CD4-positive, alpha-beta T cell treated with Interleukin-10 for 1 hour (primary cell): ENCODE results near the gene DYSF.

Experiments used
- DNase-seq: peaks from one replicate; pipeline ENCODE4 v3.0.0-alpha.2; 2020

DYSF gene

DNA sequence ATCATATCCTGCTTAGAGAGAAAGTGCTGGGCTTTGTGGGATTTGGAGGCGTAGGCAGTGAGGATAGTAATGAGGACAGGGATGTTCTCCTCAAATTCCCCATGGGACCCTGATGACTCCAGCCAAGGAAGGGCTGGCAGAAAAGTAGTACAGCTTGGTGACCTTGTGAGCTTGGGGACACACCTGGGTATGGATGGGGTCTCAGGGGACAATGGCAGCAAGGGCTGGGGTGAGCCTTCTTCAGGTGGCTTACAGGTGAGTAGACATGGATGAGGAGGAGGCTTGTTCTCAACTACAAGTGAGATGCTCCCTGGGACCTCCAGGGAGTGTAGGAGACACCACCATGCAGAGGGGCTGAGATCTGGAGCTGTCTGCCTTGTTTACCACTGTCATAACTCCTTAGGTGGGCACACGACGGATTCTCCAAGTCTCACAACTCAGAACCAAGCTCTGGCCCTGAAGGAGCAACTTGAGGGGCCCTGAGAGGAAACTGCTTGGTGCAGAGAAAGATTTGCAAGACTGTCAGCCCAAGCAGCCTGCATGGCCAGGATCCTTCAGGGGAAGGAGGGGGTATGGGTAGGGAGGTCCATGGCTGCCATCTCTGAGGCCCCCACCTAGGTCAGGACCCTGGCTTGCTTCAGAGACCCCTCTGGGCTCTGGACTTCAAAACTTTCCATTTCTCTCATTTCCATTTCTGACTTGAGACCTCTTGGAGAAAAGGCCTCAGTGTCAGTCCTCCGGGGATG lies 262.8 kb downstream of the DYSF start:
- DNase-seq, result no peak

DNA sequence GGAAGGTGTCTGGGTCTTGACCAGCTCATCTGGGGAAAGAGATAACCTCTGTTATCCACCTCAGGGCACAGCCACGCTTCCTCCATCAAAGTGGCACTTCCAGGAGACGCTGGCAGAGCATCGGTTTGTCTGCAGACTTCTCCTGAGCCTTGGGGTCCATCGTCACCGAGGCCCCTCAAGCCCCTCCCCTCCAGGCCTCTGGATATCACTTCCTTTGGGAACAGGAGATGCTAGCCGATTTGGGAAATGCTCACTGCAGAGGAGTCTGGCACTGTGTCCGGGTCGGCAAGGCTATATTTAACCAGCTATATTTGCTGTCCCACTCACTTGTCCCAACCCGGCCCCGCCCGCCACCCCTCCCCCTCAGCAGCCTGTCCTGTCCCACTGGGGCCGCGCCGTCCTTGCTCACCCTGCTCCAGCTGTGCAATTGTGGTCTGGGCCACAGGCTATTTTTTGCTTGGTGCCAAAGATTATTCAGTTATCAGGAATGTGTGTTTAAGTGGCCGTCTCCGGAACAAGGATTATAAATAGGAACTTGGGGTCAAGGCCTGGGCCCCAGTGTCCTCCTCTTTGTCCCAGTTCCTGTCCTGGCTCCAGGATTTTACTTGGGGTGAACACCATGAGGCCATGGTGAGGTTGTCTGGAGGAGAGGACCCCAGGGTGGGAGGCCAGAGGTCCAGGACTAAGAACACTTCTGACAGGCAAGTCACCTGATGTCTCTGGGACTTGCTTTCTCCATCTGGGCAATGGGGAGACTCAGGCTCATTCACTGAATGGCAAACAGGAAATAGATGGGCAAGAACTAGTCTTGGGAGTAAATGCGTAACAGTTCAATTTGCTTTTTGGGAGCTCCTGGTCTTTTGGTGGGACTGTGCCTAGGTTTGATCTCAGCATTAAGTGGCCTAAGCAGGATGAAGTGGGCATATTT lies 263.6 kb downstream of the DYSF start:
- no peak for DNase-seq

DNA sequence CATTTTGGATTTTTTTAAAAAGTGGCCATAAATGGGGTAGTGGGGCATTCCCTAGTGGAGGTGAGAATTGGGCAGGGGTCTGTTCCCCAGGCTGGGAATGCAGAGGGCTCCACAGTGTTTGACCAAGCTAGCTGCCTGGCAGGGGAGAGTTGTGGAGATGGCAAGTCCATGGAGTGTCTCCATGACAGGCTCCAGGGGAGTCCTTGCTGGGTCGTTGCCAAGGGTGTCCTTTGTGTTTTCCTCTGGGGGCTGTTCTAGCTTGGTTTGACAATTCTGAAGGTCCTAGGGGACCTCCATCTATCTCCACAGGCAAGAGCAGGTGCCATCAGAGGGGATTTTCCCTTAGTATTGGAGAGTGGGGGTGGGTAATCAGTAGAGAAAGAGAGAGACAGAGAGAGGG lies 265.3 kb downstream of the DYSF start:
- DNase-seq, result no peak

DNA sequence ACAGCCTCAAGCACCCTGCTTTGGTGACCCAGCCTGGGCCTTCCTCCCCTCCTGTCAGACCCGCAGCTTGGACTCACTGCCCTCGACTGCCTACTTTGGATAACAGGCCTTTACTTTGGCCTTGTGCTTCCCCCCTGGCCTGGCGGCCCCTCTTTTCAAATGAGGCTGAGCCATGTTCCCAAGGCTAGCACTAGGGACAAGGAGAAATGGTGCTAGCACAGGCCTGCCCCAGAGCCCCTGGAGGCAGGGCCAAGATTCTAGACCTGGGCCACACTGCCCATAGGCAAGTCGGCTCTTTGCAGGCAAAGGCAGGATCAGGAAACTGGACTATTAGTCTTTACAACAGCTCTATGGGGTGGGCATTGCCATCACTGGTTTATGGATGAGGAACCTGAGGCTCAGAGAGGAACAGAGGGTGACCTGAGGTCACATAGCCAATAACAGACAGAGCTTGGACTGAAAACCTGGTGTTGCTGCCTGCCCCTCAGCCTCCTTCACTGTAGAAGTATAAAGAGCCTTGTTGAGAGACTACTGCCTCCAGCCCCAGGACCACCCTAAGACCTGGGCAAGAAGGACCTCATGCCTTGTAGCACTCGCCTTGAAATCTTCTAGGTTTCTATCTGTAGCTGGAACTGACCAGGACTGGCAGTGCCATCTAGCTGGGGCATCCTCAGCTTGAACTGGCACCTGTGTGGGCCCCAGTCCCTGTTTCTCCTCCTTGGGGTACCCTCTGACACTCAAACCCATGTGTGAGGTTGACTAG lies 266.3 kb downstream of the DYSF start:
- DNase-seq, result no peak

DNA sequence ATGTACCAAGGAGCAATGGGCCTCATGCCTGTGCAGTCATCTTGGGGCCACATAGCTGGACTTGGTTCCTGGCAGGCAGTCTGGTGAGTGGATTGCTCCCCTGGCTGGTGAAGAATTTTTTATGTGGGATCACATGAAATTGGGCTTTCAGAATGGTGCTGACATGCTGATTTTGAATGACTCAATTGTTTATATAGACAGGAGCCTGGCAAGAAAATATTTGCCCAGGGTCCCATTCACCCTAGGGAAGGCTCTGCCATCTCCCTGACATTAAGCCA lies 266.9 kb downstream of the DYSF start:
- no peak for DNase-seq

DNA sequence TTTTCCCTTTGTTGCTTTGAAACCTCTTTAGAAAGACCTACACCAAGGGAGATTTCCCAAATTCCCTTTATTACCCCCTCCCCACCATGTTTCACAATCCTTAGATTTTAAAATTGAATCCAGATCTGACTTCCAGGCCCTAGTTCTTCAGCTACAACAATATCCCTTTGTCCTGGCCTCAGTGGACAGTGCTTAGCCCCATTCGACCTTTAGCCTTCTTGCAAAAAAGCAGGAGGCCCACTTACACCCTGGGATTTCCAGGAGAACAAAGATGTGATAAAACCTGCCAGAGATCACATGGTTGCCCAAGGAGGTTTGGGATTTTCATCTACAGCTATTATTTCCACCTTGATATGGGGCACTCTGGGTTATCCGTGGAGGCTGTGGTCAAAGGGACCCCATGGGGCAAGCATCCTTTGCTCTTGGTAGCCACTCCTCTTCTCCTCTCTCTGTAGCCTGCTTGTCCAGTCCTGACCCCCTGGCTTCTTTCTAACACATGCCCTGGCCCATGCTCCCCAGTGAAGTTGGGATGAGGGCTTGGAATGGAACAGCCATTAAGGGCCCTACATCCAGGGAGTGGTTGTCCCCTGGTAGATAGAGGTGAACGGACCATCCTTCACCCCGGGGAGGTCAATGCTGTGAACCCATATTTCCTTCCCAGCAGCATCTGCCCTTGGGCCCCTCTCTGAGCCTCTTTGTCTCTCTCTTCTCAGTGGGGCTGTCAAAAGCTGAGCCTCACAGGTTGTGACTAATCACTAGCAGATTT lies 267.4 kb downstream of the DYSF start:
- no peak for DNase-seq

DNA sequence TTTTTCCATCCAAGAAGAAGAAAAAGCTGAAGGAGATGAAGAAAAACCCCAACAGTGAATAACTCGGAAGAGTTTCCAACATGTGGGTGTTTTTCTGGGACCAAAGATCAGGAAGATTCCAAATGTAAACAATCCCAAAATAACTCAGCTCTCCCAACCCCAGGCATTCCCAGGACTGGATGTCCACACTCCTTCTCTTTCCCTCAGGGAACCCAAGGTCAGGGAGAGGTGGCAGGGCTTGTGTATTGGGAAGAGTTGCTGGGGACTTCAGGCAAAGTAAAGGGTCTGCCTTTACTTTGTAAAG lies 268.0 kb downstream of the DYSF start:
- no peak for DNase-seq

DNA sequence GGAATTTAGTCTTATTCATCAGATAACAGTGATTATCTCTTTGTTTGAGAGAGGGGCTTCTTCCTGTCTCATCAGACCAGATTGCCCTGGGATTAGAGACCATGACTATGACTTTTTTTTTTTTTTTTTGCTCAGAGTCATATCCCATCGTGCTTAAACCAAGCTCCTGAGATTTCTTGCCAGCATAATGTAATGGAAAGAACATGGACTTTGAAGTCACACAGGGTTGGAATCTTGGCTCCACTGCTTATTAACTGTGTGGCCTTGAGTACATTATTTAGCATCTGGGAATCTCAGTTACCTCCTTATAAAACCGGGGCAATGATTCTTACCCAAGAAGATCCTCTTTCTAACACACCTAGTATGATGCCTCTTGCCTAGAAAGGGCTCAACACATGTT lies 268.3 kb downstream of the DYSF start:
- DNase-seq, result no peak

DNA sequence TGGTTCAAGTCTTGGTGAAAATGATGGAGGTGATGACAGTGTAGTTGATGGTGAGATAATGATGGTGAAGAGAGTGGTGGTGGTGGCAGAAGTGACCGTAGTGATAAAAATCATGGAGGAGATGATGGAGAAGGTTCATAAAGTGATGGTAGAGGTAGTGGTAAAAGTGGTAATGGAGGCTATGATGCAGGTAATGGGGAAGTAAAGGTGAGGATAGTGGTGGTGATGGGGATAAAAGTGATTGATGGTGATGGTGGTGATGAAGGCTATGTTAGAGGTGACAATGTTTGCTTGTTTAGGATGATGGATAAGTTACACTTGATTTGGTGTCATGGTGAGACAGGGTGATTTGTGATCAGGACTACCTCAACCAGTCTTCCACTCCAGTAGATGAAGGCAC lies 268.9 kb downstream of the DYSF start:
- DNase-seq, result no peak

DNA sequence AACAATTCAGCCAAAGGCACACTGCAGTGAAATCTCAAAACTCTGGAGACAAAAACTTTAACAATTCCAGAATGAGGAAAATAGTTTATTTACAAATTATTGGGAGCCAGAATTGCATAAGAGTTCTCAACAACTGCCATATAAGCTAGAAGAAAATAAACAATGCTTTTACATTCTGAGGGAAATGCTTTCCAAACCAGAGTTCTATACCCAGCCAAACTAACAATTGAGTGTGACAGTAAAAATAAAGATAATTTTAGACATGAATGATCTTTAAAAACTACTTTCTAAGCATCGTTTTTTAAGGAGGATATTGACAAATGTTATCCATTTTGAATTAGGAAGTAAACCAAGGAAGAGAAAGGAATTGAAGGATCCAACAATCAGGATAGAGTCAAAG lies 271.4 kb downstream of the DYSF start:
- no peak for DNase-seq

DNA sequence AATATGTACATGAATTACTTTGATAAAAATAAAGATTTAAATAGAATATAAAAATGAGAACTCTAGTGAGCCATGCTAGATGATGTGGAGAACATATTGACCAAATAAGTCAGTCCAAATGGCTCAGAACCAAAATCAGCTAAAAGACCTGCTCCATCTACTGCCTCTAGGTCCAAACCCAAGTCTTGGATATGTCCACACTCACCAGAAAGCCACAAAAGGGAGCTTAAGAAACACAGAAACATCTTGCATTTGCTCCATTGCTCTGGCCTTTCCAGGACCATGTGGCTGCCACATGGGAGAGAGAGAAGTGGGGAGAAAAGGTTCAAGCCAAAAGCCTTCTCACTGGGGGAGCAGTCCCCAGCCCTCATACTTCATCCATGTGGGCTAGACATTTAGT lies 272.5 kb downstream of the DYSF start:
- DNase-seq, result no peak

DNA sequence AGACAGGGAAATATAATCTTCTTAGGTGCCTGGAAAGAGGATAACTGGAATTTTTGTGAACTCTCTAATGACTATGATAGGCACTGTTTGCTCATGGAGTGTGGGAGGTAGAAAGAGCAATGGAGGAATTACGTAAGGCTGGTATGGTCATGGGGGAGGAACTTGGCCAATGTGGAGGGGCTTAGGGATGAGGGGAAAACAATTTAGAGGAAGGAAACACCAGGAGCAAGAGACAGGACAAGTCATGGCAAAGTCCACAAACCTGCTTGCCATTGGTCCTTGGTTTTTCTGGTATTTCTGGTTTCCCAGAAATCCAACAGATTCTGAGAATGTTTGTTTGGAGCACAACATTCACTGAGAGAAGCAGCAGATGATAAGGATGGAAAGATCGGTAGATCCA lies 274.2 kb downstream of the DYSF start:
- no peak for DNase-seq

DNA sequence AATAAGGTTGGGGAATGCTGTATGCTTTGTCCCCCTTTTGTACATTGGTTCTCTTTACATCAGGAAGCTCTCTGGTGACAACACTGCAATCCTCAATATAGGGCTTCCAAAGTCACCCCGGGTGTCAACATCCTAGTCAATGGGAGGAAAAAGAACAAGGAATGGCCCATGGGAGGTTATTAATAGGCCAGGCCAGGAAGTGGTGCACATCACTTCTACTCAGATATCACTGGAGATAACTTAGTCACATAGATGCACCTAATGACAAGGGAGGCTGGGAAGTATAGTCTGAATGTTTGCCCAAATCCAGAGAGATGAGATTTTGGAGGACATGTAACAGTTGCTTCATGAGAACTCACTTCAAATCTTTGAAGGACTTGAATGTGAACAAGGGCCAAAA lies 274.7 kb downstream of the DYSF start:
- no peak for DNase-seq

DNA sequence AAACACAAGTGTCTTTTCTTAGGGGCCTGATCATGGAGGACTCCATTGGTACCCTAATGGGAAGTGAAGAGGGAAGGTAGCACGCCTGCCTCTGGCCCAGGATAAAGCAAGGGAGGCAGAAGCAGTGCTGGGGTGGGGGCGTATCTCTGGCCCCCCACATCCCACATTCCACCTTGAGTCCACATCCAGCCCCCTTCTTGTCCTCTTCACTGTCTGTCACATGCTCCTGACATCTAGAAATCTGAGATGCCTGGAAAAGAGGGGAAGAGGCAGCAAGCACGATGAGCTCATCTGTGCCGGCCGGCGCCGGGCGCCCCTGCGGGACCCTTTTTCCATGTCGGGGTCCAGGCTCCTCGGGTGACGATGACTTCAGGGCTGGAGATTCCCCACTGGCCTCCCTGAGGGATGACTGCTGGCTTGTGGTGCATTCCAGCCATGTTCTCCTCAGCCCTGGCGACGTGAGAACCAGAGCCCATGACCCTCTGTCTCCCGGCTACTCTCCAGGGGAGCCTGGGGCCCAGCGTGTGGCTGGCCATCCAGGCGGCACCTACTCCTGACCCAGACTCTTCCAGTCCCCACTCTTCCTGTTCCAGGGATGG lies 277.5 kb downstream of the DYSF start:
- DNase-seq, result no peak

DNA sequence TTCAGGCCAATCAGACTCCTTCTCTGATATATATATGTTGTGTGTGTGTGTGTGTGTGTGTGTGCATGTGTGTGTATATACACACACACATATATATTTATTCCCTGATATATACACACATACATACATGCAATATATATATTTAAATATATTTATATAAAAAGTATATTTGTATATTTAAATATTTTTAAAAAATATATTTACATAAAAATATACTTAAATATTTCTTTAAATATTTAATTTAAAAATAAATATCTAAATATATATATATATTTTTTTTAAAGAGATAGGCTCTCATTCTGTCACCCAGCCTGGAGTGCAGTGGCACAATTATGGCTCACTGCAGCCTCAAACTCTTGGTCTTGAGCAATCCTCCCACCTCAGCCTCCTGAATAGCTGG lies 281.3 kb downstream of the DYSF start:
- DNase-seq, result no peak

DNA sequence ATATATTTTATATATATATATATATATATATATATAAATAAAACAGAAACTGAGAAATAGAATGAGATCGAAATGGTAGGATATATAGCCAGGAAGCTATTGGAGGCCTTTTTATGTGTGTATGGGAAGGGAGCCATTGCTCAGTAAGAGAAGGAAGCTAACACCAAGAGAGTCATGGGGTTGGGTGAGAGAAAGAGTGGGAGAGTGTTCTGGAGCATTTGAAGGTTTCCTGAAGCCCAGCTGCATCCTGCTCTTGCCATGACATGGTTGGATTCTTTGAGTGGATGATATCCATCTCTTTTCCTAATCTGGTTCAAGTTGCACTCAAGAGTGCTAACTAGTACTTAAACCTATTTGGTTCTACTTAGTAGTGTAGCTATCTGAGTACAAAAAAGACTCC lies 282.3 kb downstream of the DYSF start:
- DNase-seq, result no peak
